Natural killer cell treated with Interleukin-12 subunit alpha and Interleukin-12 subunit beta and Interleukin-15 and Interleukin-18, amount 100 ng/mL, for 72 hours (primary cell): ENCODE results near the gene TMEM52B. TPM values are rescaled to one million over a fixed set of nuclear protein-coding genes. Genes with fewer than 3 reads are reported as not detected.
"Not testable (repeated sequence)": the region's sequence is repeated elsewhere in the genome, so short reads cannot be mapped to it uniquely, and the experiment has no call there.

Experiments used
- ATAC-seq, 2 donors: fragments of 150-1000 bp; cut with Tn5 transposase in 1 of 2; sonication (Bioruptor Pico), chemical (Tn5 transposase) in 1 of 2; 2 replicates each; pipeline ENCODE4 v1.10.0; 2021
- DNase-seq: peaks from one replicate; pipeline ENCODE4 v3.0.0; 2022; ENCODE audit warnings: low spot score
- H3K27ac Mint-ChIP-seq, 2 donors: 1 replicate in 1 of 2; 2 replicates in 1 of 2; pipeline ENCODE4 v1.8.0; 2022; ENCODE audit warnings: mixed read lengths in 2 of 2, mild to moderate bottlenecking in 1 of 2, moderate library complexity in 1 of 2
- H3K27me3 Mint-ChIP-seq, 2 donors: 1 replicate in 1 of 2; 2 replicates in 1 of 2; pipeline ENCODE4 v1.8.0; 2022; ENCODE audit warnings: mixed read lengths in 2 of 2
- H3K36me3 Mint-ChIP-seq: one replicate; pipeline ENCODE4 v1.8.0; 2022; ENCODE audit warnings: mixed read lengths
- H3K4me1 Mint-ChIP-seq, 2 donors: 1 replicate in 1 of 2; 2 replicates in 1 of 2; pipeline ENCODE4 v1.8.0; 2022; ENCODE audit warnings: low read depth in 2 of 2, mixed read lengths in 2 of 2, mild to moderate bottlenecking in 1 of 2
- H3K4me3 Mint-ChIP-seq: one replicate; pipeline ENCODE4 v1.8.0; 2022; ENCODE audit warnings: mixed read lengths
- H3K9me3 Mint-ChIP-seq: 2 replicates; pipeline ENCODE4 v1.8.0; 2022; ENCODE audit warnings: mixed read lengths
- total RNA-seq, 2 donors: library from RNA; stranded (reverse); gene quantifications; one replicate each; pipeline ENCODE4 v1.2.3, GENCODE V29; 2022

Gene TMEM52B
- total RNA-seq, 2 donors from 2014 or later, result not detected

- Mint-ChIP-seq H3K27ac (peak overlapping the region; percentile 93 to 95), H3K36me3 (no peaks in the 10 kb centered on the region), H3K4me1 (peaks cover 29 to 34% of the 10 kb centered on the region in 2 donors), H3K27me3 (no peaks in the 10 kb centered on the region), H3K4me3 (peak overlapping the region; percentile 95), H3K9me3 (no peaks in the 10 kb centered on the region)
- DNase-seq (no peak), ATAC-seq (no peak)
These were observed 32.5 kb downstream of the TMEM52B start for GRCh38 chr12:10211101-10211939.

GRCh38 chr12:10211940-10212738, 33.3 kb downstream of the TMEM52B start:
- DNase-seq (peak; percentile 88), ATAC-seq (peak; percentile 77 to 84)
- peaks cover 29 to 34% of the 10 kb centered on the region in 2 donors for H3K4me1 Mint-ChIP-seq
- H3K36me3 Mint-ChIP-seq, result no peaks in the 10 kb centered on the region
- H3K27ac Mint-ChIP-seq, result peak overlapping the region; percentile 93 to 95
- H3K9me3 Mint-ChIP-seq, result no peaks in the 10 kb centered on the region
- H3K27me3 Mint-ChIP-seq, result no peaks in the 10 kb centered on the region
- peak overlapping the region; percentile 95 for H3K4me3 Mint-ChIP-seq

GRCh38 chr12:10212739-10213131, 33.9 kb downstream of the TMEM52B start, which contains the start of gene GABARAPL1:
Gene GABARAPL1, plus strand, starts transcription at chr12:10212877. Its CDS starts 253 bp downstream, at chr12:10213130.
- Mint-ChIP-seq H3K4me3 (peak within 1 kb of the TSS; percentile 95), H3K4me1 (peaks cover 29 to 34% of the 10 kb centered on the region in 2 donors), H3K36me3 (no peaks in the 10 kb centered on the region), H3K27ac (peak within 1 kb of the TSS; percentile 93 to 95), H3K27me3 (no peaks in the 10 kb centered on the region), H3K9me3 (no peaks in the 10 kb centered on the region)
- ATAC-seq (peak; percentile 82 to 87), DNase-seq (peak; percentile 87)

DNA sequence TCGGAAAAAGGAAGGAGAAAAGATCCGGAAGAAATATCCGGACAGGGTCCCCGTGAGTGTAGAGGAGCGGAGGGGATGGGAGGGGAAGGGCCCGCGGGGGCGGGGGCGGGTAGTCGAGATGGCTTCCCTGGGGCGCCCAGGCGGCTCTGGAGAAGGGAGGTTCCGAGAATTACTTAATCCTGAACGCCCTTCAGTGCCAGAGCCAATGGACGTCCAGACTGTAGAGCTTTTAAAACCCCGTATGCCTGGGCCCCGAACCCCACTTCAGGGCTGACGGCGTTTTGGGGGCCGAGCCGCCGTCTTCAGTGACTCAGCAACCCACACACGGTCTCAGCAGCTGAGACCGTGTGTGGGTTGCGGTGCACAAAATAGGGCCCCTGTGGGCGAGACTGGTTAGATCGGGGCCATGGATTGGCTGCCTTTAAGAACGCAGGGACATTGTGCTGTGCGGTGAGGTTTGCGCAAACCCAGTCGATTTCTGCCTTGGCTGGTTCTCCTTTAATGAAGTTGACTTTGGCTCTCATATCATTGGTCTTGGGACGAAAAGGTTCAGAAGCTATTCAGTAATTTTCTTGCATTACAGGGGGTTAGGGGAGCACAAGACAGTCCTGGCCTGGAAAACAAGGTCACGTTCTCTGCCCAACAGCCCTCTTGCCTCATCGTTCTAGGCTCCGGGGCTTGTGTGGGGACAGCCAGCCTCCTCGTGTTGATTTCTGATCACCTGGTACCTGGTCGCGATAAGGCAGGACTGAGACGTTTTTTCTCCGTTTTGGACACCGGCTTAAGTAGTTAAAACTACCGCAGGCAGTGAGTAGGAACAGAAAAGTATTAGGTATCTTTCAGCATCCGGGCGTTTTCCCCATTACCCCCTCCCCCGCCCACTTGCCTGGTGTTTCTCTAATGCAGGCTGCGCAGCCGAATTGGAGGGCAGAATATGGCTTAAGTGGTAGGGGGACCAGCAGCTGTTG, 34.6 kb downstream of the TMEM52B start:
- Mint-ChIP-seq H3K36me3 (no peaks in the 10 kb centered on the region), H3K27ac (peak overlapping the region; percentile 93 to 95), H3K27me3 (no peaks in the 10 kb centered on the region), H3K4me1 (peaks cover 29 to 34% of the 10 kb centered on the region in 2 donors), H3K4me3 (peak overlapping the region; percentile 95), H3K9me3 (no peaks in the 10 kb centered on the region)
- DNase-seq (peak; percentile 92), ATAC-seq (peak; percentile 91 to 93)

DNA sequence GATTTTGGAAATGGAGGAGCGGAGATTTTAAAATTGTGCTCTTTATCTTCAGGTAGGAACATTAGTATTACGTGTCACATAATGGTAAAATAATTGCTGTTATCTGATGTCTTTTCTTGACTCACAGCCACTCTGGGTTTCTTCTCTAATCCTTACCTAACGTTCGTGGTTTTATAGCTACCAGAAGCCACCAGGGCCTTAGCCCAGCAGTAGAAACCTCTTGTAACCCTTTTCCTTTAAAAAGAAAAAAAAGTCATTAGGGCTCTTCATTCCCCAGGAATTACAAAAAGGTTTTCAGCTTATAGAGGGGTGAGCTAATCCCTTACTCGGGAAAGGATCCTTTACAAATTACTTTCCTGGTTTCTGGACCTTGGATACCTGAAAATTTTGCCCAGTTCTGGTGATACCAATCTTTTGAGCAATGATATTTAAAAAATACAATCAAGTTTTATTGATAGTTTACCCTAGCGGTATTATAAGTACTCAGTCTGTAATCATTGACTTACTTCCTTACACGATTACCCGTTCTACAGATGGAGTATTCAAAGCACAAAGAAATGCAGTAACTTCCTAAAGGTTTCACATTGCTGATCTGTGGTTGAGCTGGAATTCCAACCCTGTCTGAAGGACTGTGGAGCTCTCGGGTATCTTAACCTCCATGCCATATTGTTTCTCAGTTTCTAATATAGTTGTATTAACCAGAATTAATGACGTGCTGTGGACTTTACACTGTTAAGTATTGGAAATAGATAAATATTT, 35.5 kb downstream of the TMEM52B start:
- ATAC-seq (no peak), DNase-seq (no peak)
- no peaks in the 10 kb centered on the region for H3K27me3 Mint-ChIP-seq
- H3K4me3 Mint-ChIP-seq, result peak overlapping the region; percentile 95
- no peaks in the 10 kb centered on the region for H3K36me3 Mint-ChIP-seq
- peaks cover 29 to 34% of the 10 kb centered on the region in 2 donors for H3K4me1 Mint-ChIP-seq
- H3K9me3 Mint-ChIP-seq, result no peaks in the 10 kb centered on the region
- peak overlapping the region; percentile 93 to 95 for H3K27ac Mint-ChIP-seq

DNA sequence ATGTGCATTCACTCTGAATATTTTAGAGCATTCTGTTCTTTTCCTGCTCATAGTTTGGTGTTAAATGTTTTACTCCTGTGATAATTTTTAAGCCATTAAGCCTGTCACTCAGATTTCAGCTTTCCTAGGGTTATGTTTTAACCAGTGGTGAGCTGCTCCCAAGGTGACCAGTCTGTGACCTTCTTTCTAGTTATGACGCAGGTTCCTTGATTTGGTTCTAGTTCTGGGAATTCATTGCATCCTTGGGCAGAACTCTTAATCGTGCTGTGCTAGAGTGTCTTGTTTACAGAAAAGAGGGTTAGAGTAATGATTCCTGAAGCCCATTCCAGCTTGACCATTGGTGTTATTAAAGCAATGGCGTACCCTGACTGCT, 36.0 kb downstream of the TMEM52B start:
- peak overlapping the region; percentile 95 for H3K4me3 Mint-ChIP-seq
- ATAC-seq (no peak), DNase-seq (no peak)
- peak overlapping the region; percentile 93 to 95 for H3K27ac Mint-ChIP-seq
- peaks cover 29 to 34% of the 10 kb centered on the region in 2 donors for H3K4me1 Mint-ChIP-seq
- no peaks in the 10 kb centered on the region for H3K9me3 Mint-ChIP-seq
- H3K36me3 Mint-ChIP-seq, result peaks cover 2% of the 10 kb centered on the region
- H3K27me3 Mint-ChIP-seq, result no peaks in the 10 kb centered on the region

DNA sequence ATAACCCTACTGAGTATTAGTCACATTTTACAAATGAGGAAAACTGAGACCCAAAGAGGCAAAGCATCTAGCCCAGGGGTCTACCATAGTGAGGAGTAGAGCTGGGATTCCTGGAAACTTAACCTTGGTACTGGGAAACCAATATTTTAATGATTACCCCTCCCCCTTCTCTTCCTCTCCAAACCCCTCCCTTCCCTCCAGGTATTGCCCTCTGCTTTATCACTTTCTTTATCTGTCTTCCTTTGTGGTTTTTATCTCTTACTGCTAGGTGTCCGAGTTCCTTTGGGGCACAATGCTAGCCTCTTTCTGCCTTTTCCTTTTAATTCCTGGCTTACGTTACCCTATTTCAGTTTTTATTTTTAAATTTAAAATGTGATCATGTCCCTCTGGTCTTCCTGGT, 36.6 kb downstream of the TMEM52B start:
- Mint-ChIP-seq H3K36me3 (peaks cover 8% of the 10 kb centered on the region), H3K4me3 (peak overlapping the region; percentile 95), H3K27ac (peak overlapping the region; percentile 93 to 95), H3K4me1 (peaks cover 32 to 38% of the 10 kb centered on the region in 2 donors), H3K27me3 (no peaks in the 10 kb centered on the region), H3K9me3 (no peaks in the 10 kb centered on the region)
- ATAC-seq (no peak), DNase-seq (no peak)

DNA sequence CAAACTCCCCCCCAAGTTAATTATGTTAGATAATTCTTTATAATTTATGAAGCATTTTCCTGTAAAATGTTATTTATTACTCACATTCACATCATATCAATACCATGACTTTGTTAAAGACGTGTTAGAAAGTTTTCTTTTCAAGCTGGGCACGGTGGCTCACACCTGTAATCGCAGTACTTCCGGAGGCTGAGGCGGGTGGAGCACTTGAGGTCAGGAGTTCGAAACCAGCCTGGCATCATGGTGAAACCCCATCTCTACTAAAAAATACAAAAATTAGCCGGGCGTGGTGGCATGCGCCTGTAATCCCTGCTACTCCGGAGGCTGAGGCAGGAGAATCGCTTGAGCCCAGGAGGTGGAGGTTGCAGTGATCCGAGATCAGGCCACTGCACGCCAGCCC, 37.1 kb downstream of the TMEM52B start:
- not testable (repeated sequence) for DNase-seq, ATAC-seq, H3K27me3 Mint-ChIP-seq, H3K9me3 Mint-ChIP-seq
- Mint-ChIP-seq H3K4me1 (peaks cover 37 to 43% of the 10 kb centered on the region in 2 donors), H3K36me3 (peaks cover 13% of the 10 kb centered on the region), H3K27ac (peak overlapping the region; percentile 93 to 95), H3K4me3 (peak overlapping the region; percentile 95)

DNA sequence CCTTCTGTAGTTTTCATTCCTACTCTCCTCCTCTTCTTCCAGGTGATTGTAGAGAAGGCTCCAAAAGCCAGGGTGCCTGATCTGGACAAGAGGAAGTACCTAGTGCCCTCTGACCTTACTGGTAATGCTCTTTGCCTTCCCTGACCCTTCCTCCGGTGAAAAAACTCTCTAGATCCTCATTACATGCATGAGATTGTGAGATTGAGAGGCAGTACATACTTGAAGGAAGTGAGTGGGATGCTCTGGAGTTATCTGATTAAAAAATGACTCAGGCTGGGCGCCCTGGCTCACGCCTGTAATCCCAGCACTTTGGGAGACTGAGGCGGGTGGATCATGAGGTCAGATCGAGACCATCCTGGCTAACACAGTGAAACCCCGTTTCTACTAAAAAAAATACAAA, 39.2 kb downstream of the TMEM52B start:
- peaks cover 31% of the 10 kb centered on the region for H3K36me3 Mint-ChIP-seq
- H3K9me3 Mint-ChIP-seq, result no peaks in the 10 kb centered on the region
- DNase-seq, result no peak
- peaks cover 33 to 35% of the 10 kb centered on the region in 2 donors for H3K4me1 Mint-ChIP-seq
- no peaks in the 10 kb centered on the region for H3K27me3 Mint-ChIP-seq
- H3K27ac Mint-ChIP-seq, result no peak overlapping the region
- no peak for ATAC-seq
- H3K4me3 Mint-ChIP-seq, result no peak overlapping the region

DNA sequence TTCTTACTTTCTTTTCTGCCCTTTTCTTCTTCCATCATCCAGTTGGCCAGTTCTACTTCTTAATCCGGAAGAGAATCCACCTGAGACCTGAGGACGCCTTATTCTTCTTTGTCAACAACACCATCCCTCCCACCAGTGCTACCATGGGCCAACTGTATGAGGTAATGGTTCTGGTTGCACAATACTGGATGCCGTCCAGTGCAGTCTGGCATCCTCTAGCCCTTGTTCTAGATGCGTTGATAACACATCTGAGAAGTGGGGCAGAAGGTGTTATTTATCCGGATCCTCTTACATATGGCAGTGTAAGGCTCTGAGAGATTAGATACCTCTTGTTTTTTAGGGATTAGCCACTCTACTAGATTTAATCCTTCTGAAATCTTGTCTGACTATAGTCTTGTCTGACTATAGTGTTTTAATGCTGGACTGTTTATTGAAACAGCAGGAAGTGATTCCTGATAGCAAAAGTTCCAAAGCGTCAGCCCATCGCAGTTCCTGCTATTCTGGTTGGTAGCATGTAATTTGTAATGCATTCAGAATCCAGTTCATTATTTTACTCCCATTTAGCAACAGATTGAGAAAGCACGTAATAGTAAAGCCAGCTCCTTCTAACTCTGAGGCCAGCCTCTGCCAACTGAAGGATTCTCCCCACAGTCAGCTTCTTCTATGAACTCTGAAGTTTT, 41.7 kb downstream of the TMEM52B start:
- H3K27ac Mint-ChIP-seq, result peak overlapping the region in 1 of 2 donors; percentile 17
- ATAC-seq (peak; percentile 48 to 70), DNase-seq (no peak)
- peaks cover 14 to 28% of the 10 kb centered on the region in 2 donors for H3K4me1 Mint-ChIP-seq
- H3K36me3 Mint-ChIP-seq, result peaks cover 44% of the 10 kb centered on the region
- no peaks in the 10 kb centered on the region for H3K9me3 Mint-ChIP-seq
- no peaks in the 10 kb centered on the region for H3K27me3 Mint-ChIP-seq
- no peak overlapping the region for H3K4me3 Mint-ChIP-seq

DNA sequence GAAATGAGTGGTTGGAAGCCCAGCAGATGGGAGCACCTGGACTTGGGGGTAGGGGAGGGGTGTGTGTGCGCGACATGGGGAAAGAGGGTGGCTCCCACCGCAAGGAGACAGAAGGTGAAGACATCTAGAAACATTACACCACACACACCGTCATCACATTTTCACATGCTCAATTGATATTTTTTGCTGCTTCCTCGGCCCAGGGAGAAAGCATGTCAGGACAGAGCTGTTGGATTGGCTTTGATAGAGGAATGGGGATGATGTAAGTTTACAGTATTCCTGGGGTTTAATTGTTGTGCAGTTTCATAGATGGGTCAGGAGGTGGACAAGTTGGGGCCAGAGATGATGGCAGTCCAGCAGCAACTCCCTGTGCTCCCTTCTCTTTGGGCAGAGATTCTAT, 43.0 kb downstream of the TMEM52B start:
- Mint-ChIP-seq H3K4me1 (peaks cover 9 to 31% of the 10 kb centered on the region in 2 donors), H3K36me3 (peaks cover 44% of the 10 kb centered on the region)
- no peak for DNase-seq

GRCh38 chr12:10223208-10223607, 44.4 kb downstream of the TMEM52B start:
- DNase-seq (no peak), ATAC-seq (no peak)
- Mint-ChIP-seq H3K36me3 (peaks cover 44% of the 10 kb centered on the region), H3K4me3 (no peak overlapping the region), H3K9me3 (no peaks in the 10 kb centered on the region), H3K27me3 (no peaks in the 10 kb centered on the region), H3K27ac (no peak overlapping the region), H3K4me1 (peaks cover 17 to 35% of the 10 kb centered on the region in 2 donors)

More for the DNA sequence above, 43.0 kb downstream of the TMEM52B start:
- Mint-ChIP-seq H3K27ac (no peak overlapping the region), H3K27me3 (no peaks in the 10 kb centered on the region), H3K9me3 (no peaks in the 10 kb centered on the region), H3K4me3 (no peak overlapping the region)
- no peak for ATAC-seq
